ENCODE measurements around the gene SLC38A6. TPM values are rescaled to one million over a fixed set of nuclear protein-coding genes. Genes with fewer than 3 reads are reported as not detected.

SLC38A6 gene
- total RNA-seq, 1 experiment from 2014 or later = 9.3 TPM

DNA sequence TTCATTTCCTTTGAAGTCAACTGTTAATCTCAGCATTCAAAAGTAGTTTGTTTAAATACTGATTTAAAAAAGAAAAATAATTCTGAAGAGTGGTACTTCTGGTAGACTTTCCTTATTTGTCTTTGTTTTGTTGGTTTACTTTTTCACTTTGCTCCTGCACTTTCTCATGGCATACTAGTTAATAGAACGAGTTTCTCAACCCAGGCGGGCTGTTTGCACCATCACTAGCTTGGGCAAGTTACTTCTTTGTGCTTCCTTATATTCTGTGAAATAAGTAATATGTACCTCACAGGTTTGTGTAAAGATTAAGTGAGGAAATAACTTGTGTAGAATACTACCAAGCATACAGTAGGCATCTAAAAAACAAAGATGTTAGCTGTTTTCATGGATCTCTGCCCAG is 45.5 kb downstream of the SLC38A6 start:
- ChIA-PET POLR2A (no interaction called here), CTCF (interaction anchor here (0.6 kb wide), 1 partner anchor 419 kb away, joined by 4 read pairs; no protein-coding TSS in a partner anchor)
- Histone ChIP-seq H3K27me3 (ENCODE audit: control insufficient read depth, insufficient read depth, low read length) (no peaks in the 10 kb centered on the region), H3K4me3 (ENCODE audit: low read depth in 2 of 2, low read length in 2 of 2) (no peak overlapping the region), H3K4me1 (ENCODE audit: control insufficient read depth, insufficient read depth, low read length) (no peaks in the 10 kb centered on the region), H3K9me3 (ENCODE audit: control insufficient read depth, insufficient read depth, low read depth, low read length) (no peaks in the 10 kb centered on the region), H3K27ac (ENCODE audit: low read length) (no peak overlapping the region), H3K36me3 (ENCODE audit: control insufficient read depth, insufficient read depth, low read length) (no peaks in the 10 kb centered on the region)
- TF ChIP-seq POLR2AphosphoS5 (IDR thresholded peaks at IDR 0.05; ENCODE audit: low read depth, low read length) (no peak), SIN3A (IDR thresholded peaks at IDR 0.05; ENCODE audit: borderline replicate concordance, insufficient read depth, low read depth, low read length) (no peak), TCF7L2 (IDR thresholded peaks at IDR 0.05; ENCODE audit: low read depth, low read length) (no peak)
- TF ChIP-seq, protein P1, sequence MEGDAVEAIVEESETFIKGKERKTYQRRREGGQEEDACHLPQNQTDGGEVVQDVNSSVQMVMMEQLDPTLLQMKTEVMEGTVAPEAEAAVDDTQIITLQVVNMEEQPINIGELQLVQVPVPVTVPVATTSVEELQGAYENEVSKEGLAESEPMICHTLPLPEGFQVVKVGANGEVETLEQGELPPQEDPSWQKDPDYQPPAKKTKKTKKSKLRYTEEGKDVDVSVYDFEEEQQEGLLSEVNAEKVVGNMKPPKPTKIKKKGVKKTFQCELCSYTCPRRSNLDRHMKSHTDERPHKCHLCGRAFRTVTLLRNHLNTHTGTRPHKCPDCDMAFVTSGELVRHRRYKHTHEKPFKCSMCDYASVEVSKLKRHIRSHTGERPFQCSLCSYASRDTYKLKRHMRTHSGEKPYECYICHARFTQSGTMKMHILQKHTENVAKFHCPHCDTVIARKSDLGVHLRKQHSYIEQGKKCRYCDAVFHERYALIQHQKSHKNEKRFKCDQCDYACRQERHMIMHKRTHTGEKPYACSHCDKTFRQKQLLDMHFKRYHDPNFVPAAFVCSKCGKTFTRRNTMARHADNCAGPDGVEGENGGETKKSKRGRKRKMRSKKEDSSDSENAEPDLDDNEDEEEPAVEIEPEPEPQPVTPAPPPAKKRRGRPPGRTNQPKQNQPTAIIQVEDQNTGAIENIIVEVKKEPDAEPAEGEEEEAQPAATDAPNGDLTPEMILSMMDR (IDR thresholded peaks at IDR 0.05) = no peak
- TF ChIP-seq, protein P2, sequence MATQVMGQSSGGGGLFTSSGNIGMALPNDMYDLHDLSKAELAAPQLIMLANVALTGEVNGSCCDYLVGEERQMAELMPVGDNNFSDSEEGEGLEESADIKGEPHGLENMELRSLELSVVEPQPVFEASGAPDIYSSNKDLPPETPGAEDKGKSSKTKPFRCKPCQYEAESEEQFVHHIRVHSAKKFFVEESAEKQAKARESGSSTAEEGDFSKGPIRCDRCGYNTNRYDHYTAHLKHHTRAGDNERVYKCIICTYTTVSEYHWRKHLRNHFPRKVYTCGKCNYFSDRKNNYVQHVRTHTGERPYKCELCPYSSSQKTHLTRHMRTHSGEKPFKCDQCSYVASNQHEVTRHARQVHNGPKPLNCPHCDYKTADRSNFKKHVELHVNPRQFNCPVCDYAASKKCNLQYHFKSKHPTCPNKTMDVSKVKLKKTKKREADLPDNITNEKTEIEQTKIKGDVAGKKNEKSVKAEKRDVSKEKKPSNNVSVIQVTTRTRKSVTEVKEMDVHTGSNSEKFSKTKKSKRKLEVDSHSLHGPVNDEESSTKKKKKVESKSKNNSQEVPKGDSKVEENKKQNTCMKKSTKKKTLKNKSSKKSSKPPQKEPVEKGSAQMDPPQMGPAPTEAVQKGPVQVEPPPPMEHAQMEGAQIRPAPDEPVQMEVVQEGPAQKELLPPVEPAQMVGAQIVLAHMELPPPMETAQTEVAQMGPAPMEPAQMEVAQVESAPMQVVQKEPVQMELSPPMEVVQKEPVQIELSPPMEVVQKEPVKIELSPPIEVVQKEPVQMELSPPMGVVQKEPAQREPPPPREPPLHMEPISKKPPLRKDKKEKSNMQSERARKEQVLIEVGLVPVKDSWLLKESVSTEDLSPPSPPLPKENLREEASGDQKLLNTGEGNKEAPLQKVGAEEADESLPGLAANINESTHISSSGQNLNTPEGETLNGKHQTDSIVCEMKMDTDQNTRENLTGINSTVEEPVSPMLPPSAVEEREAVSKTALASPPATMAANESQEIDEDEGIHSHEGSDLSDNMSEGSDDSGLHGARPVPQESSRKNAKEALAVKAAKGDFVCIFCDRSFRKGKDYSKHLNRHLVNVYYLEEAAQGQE (IDR thresholded peaks at IDR 0.05; ENCODE audit: insufficient read depth in 1 of 2, low read depth in 2 of 2, low read length in 1 of 2) = no peak
- intact Hi-C loops (cut with micrococcal nuclease; ENCODE audit: unreplicated experiment) (loop anchor here (10.0 kb wide), 3 partner anchors 228 to 372 kb away; partner anchors contain the start of gene SIX4), in situ Hi-C loops (cut with HindIII; ENCODE audit: low pct_unique_long_range_greater_than_20kb, low sequenced_read_pairs) (no loop called here)
- ATAC-seq (no peak), DNase-seq (ENCODE audit: low read depth, low spot score) (no peak)
- no TSS peak for BruUV-seq (replicated peaks)

DNA sequence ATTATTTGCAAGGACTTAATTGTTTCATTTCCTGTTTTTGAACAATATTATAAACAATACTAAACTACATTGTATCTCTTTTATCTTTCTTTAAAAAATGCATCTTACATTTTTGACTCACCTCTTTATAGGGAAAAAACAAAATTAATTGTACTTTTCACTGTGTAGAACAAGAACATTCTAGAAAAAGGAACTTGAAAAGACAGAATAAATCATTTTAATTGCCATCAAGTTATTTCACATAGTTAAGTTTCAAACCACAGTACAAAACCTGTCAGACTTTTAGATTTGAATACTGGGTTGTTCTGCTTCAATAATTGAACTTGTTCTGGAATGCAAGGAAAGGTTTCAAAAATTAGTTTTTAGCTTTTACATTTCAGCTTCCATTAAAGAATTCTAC is 50.0 kb downstream of the SLC38A6 start:
- in situ Hi-C loops (cut with HindIII; ENCODE audit: low pct_unique_long_range_greater_than_20kb, low sequenced_read_pairs) (no loop called here), intact Hi-C loops (cut with micrococcal nuclease; ENCODE audit: unreplicated experiment) (no loop called here)
- H3K36me3 ChIP-seq (ENCODE audit: control insufficient read depth, insufficient read depth, low read length) = no peaks in the 10 kb centered on the region
- TF ChIP-seq POLR2AphosphoS5 (IDR thresholded peaks at IDR 0.05; ENCODE audit: low read depth, low read length) = no peak
- TF ChIP-seq, protein P2 (IDR thresholded peaks at IDR 0.05; ENCODE audit: insufficient read depth in 1 of 2, low read depth in 2 of 2, low read length in 1 of 2) = no peak
- no peak for TF ChIP-seq TCF7L2 (IDR thresholded peaks at IDR 0.05; ENCODE audit: low read depth, low read length)
- no peak for TF ChIP-seq SIN3A (IDR thresholded peaks at IDR 0.05; ENCODE audit: borderline replicate concordance, insufficient read depth, low read depth, low read length)
- TF ChIP-seq, protein P1 (IDR thresholded peaks at IDR 0.05) = no peak
- ATAC-seq (no peak), DNase-seq (ENCODE audit: low read depth, low spot score) (no peak)
- H3K27ac ChIP-seq (ENCODE audit: low read length) = no peak overlapping the region
- ChIA-PET CTCF (no interaction called here), POLR2A (no interaction called here)
- no peak overlapping the region for H3K4me3 ChIP-seq (ENCODE audit: low read depth in 2 of 2, low read length in 2 of 2)
- no TSS peak for BruUV-seq (replicated peaks)
- no peaks in the 10 kb centered on the region for H3K9me3 ChIP-seq (ENCODE audit: control insufficient read depth, insufficient read depth, low read depth, low read length)
- no peaks in the 10 kb centered on the region for H3K4me1 ChIP-seq (ENCODE audit: control insufficient read depth, insufficient read depth, low read length)
- no peaks in the 10 kb centered on the region for H3K27me3 ChIP-seq (ENCODE audit: control insufficient read depth, insufficient read depth, low read length)

Measured in Panc1 (cell line).